Activated T-cell treated with anti-CD3 and anti-CD28 coated beads, Interleukin-2, amount 50 U/mL, for 4 hours (primary cell): ENCODE results near the gene THY1. TPM values are rescaled to one million over a fixed set of nuclear protein-coding genes. Genes with fewer than 3 reads are reported as not detected.
"Not testable (repeated sequence)": the region's sequence is repeated elsewhere in the genome, so short reads cannot be mapped to it uniquely, and the experiment has no call there.

Experiments used
- ATAC-seq, 2 donors: fragments of 200-7000 bp; cut with Tn5 transposase; one replicate each; pipeline ENCODE4 v1.10.0; 2021
- DNase-seq: peaks from one replicate; pipeline ENCODE4 v3.0.0-alpha.2; 2020
- H3K27me3 Mint-ChIP-seq: one replicate; pipeline ENCODE4 v1.8.0; 2021; ENCODE audit warnings: low read depth, mixed read lengths
- H3K36me3 Mint-ChIP-seq: one replicate; pipeline ENCODE4 v1.8.0; 2022; ENCODE audit warnings: mixed read lengths; ENCODE audit not compliant: insufficient read depth
- H3K4me1 Mint-ChIP-seq: one replicate; pipeline ENCODE4 v1.8.0; 2021; ENCODE audit warnings: low read depth, mixed read lengths
- H3K4me3 Mint-ChIP-seq: one replicate; pipeline ENCODE4 v1.8.0; 2021; ENCODE audit warnings: mild to moderate bottlenecking, moderate library complexity, mixed read lengths
- H3K9me3 Mint-ChIP-seq: one replicate; pipeline ENCODE4 v1.8.0; 2021; ENCODE audit warnings: mixed read lengths
- total RNA-seq, 3 donors: library from RNA; stranded (reverse); gene quantifications; one replicate each; pipeline ENCODE4 v1.2.1, GENCODE V29; 2021

The THY1 gene
- total RNA-seq, 3 donors from 2014 or later: 0.35 to 0.52 (median 0.40) TPM

GRCh38 chr11:119417726-119418540, 5.0 kb downstream of the THY1 start:
- peaks cover 4% of the 10 kb centered on the region for H3K9me3 Mint-ChIP-seq
- H3K4me3 Mint-ChIP-seq: no peak overlapping the region
- no peak for DNase-seq
- peaks cover 44% of the 10 kb centered on the region for H3K27me3 Mint-ChIP-seq
- no peak for ATAC-seq
- H3K4me1 Mint-ChIP-seq: peaks cover 10% of the 10 kb centered on the region
- H3K36me3 Mint-ChIP-seq: peaks cover 3% of the 10 kb centered on the region

- Mint-ChIP-seq H3K9me3 (peaks cover 4% of the 10 kb centered on the region), H3K4me3 (no peak overlapping the region), H3K4me1 (peaks cover 2% of the 10 kb centered on the region), H3K36me3 (peaks cover 3% of the 10 kb centered on the region), H3K27me3 (peaks cover 35% of the 10 kb centered on the region)
- DNase-seq (no peak), ATAC-seq (no peak)
These were observed 6.1 kb downstream of the THY1 start for GRCh38 chr11:119416606-119417580.

- H3K4me1 Mint-ChIP-seq: no peaks in the 10 kb centered on the region
- peaks cover 27% of the 10 kb centered on the region for H3K27me3 Mint-ChIP-seq
- DNase-seq (no peak), ATAC-seq (no peak)
- peaks cover 3% of the 10 kb centered on the region for H3K36me3 Mint-ChIP-seq
- peaks cover 4% of the 10 kb centered on the region for H3K9me3 Mint-ChIP-seq
- no peak overlapping the region for H3K4me3 Mint-ChIP-seq
These were observed 7.0 kb downstream of the THY1 start for GRCh38 chr11:119415966-119416365.

- Mint-ChIP-seq H3K36me3 (peaks cover 3% of the 10 kb centered on the region), H3K27me3 (peaks cover 23% of the 10 kb centered on the region), H3K9me3 (peaks cover 4% of the 10 kb centered on the region), H3K4me1 (no peaks in the 10 kb centered on the region), H3K4me3 (no peak overlapping the region)
- no peak for ATAC-seq
- no peak for DNase-seq
These were observed 7.5 kb downstream of the THY1 start for GRCh38 chr11:119415517-119415916.

GRCh38 chr11:119414734-119415133, 8.2 kb downstream of the THY1 start:
- Mint-ChIP-seq H3K9me3 (peaks cover 4% of the 10 kb centered on the region), H3K36me3 (peaks cover 3% of the 10 kb centered on the region), H3K4me1 (no peaks in the 10 kb centered on the region), H3K4me3 (no peak overlapping the region), H3K27me3 (peaks cover 15% of the 10 kb centered on the region)
- DNase-seq (no peak), ATAC-seq (no peak)

GRCh38 chr11:119414321-119414720, 8.7 kb downstream of the THY1 start:
- H3K9me3 Mint-ChIP-seq: peaks cover 4% of the 10 kb centered on the region
- H3K36me3 Mint-ChIP-seq: peaks cover 3% of the 10 kb centered on the region
- H3K4me3 Mint-ChIP-seq: no peak overlapping the region
- DNase-seq (no peak), ATAC-seq (no peak)
- H3K4me1 Mint-ChIP-seq: no peaks in the 10 kb centered on the region
- H3K27me3 Mint-ChIP-seq: peaks cover 11% of the 10 kb centered on the region

- ATAC-seq (no peak), DNase-seq (no peak)
- Mint-ChIP-seq H3K36me3 (peaks cover 3% of the 10 kb centered on the region), H3K4me3 (no peak overlapping the region), H3K27me3 (peaks cover 3% of the 10 kb centered on the region), H3K9me3 (peaks cover 4% of the 10 kb centered on the region), H3K4me1 (no peaks in the 10 kb centered on the region)
These were observed 10.9 kb downstream of the THY1 start for GRCh38 chr11:119412072-119412471.

GRCh38 chr11:119410501-119410900, 12.5 kb downstream of the THY1 start:
- no peak for ATAC-seq
- H3K4me3 Mint-ChIP-seq: no peak overlapping the region
- H3K36me3 Mint-ChIP-seq: peaks cover 3% of the 10 kb centered on the region
- H3K4me1 Mint-ChIP-seq: no peaks in the 10 kb centered on the region
- H3K27me3 Mint-ChIP-seq: peaks cover 2% of the 10 kb centered on the region
- DNase-seq: no peak
- peaks cover 4% of the 10 kb centered on the region for H3K9me3 Mint-ChIP-seq

GRCh38 chr11:119409731-119410130, 13.2 kb downstream of the THY1 start:
- Mint-ChIP-seq H3K27me3 (no peaks in the 10 kb centered on the region), H3K4me3 (no peak overlapping the region), H3K4me1 (no peaks in the 10 kb centered on the region), H3K9me3 (peaks cover 4% of the 10 kb centered on the region), H3K36me3 (peaks cover 3% of the 10 kb centered on the region)
- ATAC-seq (no peak), DNase-seq (no peak)

- Mint-ChIP-seq H3K4me3 (no peak overlapping the region), H3K9me3 (peaks cover 7% of the 10 kb centered on the region), H3K4me1 (no peaks in the 10 kb centered on the region), H3K36me3 (no peaks in the 10 kb centered on the region), H3K27me3 (no peaks in the 10 kb centered on the region)
- ATAC-seq (no peak), DNase-seq (no peak)
These were observed 17.0 kb downstream of the THY1 start for GRCh38 chr11:119406005-119406404.

- not testable (repeated sequence) for H3K27me3 Mint-ChIP-seq, DNase-seq, H3K4me3 Mint-ChIP-seq, H3K36me3 Mint-ChIP-seq, H3K4me1 Mint-ChIP-seq, ATAC-seq
- peaks cover 12% of the 10 kb centered on the region for H3K9me3 Mint-ChIP-seq
These were observed 17.5 kb downstream of the THY1 start for GRCh38 chr11:119405448-119405847.

GRCh38 chr11:119404872-119405271, 18.1 kb downstream of the THY1 start:
- no peaks in the 10 kb centered on the region for H3K4me1 Mint-ChIP-seq
- peaks cover 16% of the 10 kb centered on the region for H3K9me3 Mint-ChIP-seq
- ATAC-seq: no peak
- H3K4me3 Mint-ChIP-seq: no peak overlapping the region
- no peaks in the 10 kb centered on the region for H3K36me3 Mint-ChIP-seq
- H3K27me3 Mint-ChIP-seq: peaks cover 5% of the 10 kb centered on the region
- no peak for DNase-seq

GRCh38 chr11:119403021-119403420, 20.0 kb downstream of the THY1 start:
- peaks cover 33% of the 10 kb centered on the region for H3K9me3 Mint-ChIP-seq
- no peak for DNase-seq
- H3K4me3 Mint-ChIP-seq: no peak overlapping the region
- no peaks in the 10 kb centered on the region for H3K36me3 Mint-ChIP-seq
- no peak for ATAC-seq
- H3K4me1 Mint-ChIP-seq: no peaks in the 10 kb centered on the region
- peaks cover 16% of the 10 kb centered on the region for H3K27me3 Mint-ChIP-seq

GRCh38 chr11:119402470-119402869, 20.5 kb downstream of the THY1 start:
- Mint-ChIP-seq H3K9me3 (peaks cover 38% of the 10 kb centered on the region), H3K27me3 (peaks cover 16% of the 10 kb centered on the region), H3K36me3 (no peaks in the 10 kb centered on the region), H3K4me3 (no peak overlapping the region), H3K4me1 (no peaks in the 10 kb centered on the region)
- ATAC-seq: no peak
- no peak for DNase-seq
